Lung microvascular endothelial cell (primary cell): ENCODE measurements around the gene RILP. TPM values are rescaled to one million over a fixed set of nuclear protein-coding genes. Genes with fewer than 3 reads are reported as not detected.
A peak's percentile ranks its signal among the peaks of the same experiment; 100 is the strongest.

Experiments
- DNase-seq, 2 donors: peaks; one replicate each; pipeline versions ENCODE4 v3.0.0 to v3.0.0-alpha.2; 2010; ENCODE audit warnings: low read depth in 2 of 2
- total RNA-seq: library from RNA; depleted of rRNA; stranded (reverse); fragments of >200 nt; gene quantifications from 2 replicates; pipeline ENCODE4 v1.2.1, GENCODE V29; 2014

The RILP gene
- total RNA-seq, 1 donor from 2014 or later = 12.5 TPM

DNA sequence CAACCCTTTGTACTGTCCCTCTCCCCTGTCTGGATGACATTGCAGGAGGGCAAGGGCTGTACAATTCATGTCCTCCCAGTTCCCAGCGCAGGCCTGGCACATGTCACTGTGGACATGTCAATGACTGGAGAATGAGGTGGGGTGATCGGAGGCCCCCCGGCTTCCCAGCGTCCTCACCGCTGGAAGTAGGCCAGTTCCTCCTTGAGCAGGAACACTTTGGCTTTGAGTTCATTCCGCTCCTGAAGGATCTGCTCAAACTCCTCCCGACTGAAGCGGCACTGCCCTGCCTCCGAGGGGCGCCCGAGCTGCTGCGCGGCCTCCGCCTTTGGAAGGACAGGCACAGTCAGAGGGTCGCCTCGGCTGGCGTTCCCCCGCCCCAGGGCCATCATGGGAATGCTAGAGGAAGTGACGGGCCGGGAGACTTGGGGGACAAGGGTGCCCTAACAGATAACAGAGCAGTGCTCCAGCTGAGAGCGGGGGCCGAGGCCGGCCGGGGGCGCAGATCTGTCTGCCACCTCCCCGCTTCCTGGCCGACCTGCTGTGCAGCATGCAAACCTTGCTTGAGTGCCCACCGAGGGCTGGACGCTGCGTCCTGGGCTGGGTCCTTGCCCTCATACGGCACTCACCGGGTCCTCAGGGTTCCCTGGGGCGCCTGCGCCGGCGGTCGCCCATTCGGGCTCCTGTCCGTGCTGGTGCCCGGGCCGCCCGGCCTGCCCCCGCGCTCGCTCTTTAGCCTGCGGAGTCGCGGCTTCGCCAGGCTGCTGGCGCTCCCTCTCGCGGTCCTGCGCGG is 1.3 kb downstream of the RILP start:
- DNase-seq = peak; percentile 20 to 34

DNA sequence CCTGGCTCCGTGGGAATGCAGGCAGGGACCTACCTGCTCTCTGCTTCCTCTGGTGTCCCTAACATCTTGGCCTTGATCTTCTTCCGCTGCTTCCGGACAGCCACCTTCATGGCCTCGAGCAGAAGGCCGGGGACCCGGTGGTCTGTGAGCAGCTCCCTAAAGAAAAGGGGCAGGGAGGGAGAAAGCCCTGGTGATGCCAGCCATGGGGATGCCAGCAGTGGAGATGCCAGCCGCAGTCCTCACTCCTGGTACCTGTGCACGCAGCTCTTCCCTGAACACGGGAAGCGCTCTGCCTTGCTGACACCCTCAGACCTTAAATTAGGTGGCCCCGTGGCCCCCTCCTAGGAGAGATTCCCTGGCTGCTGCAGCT is 1.9 kb downstream of the RILP start:
- DNase-seq = no peak

DNA sequence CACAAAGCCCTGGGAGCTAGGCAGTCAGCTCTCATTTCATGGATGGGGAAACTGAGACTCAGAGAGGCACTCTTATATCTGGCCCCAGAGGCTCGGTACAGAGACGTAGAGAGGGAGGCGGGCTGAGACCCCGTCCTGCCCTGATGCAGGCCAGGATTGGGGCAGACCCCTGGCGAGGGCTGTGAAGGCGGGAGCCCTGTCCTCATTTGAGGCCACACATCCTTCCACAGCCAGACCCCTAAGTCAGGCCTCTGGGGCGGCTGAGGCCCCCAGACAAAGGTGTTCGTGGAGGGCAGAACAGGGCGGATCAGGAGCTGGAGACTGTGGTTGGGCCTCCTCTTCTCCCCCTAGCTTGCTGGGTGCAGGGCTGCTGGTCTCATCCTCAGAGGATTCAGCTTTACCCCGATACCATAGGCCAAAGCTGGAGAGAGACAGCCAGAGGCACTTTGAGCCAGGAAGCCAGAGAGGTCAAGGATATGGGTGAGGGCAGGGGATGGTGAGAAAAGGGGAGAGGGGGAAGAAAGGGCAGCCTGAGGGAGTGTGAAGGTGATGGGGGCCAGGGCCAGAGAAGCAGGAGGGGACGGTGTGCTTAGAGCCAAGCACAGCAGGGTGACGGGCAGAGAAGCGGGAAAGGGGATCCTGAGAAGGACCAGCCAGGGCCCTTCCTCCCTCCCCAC is 3.3 kb downstream of the RILP start:
- no peak for DNase-seq

DNA sequence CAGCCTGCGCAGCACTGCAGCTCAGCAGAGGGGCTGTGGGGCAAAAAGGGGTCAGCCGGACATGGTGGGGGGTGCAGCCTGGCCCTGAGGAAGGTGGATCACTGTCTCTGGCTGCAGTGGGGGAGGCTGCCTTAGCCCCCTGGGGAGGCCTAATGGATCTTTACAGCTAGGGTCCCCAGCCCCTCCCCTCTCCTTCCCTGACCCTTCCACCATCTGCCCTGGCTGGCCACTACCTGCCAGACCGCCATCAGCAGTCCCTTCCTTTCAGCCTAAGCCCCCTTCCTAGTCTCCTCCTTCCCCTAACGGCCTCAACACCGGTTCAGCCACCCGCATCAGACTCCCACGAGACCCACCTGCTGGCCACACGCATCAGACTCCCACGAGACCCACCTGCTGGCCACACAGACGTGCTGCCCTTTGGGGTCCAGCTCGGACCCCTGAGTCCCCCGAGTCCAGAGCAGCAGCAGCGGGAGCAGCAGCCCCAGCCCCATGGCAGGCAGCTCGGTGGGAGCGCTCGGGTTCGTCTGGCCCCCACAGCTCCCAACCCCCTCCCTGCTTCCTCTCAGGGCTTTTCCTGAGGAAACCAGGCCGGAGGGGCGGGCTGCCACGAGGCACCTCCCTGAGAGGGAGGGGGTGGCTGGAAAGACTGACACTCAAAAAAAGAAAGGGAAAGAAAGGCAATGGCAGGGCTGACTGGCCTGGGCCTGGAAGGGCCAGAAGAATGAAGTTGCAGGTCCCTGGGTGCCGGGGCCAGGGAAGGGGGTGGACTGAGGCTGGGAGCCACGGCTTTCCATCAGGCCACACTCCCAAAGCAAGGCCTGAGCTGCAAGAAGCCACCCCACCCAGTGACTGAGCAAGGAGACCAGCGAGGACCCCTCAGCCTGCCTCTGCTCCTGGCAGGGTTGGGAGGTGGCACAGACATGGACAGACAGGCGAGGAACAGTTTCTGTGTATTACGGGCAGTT is 4.2 kb downstream of the RILP start, which contains the start of gene SCARF1:
Gene SCARF1 (minus strand): TSS at position 526 of the 965 bp plus-strand sequence. CDS start 35 bp downstream, at position 491.
- DNase-seq = peak; percentile 84 to 93

DNA sequence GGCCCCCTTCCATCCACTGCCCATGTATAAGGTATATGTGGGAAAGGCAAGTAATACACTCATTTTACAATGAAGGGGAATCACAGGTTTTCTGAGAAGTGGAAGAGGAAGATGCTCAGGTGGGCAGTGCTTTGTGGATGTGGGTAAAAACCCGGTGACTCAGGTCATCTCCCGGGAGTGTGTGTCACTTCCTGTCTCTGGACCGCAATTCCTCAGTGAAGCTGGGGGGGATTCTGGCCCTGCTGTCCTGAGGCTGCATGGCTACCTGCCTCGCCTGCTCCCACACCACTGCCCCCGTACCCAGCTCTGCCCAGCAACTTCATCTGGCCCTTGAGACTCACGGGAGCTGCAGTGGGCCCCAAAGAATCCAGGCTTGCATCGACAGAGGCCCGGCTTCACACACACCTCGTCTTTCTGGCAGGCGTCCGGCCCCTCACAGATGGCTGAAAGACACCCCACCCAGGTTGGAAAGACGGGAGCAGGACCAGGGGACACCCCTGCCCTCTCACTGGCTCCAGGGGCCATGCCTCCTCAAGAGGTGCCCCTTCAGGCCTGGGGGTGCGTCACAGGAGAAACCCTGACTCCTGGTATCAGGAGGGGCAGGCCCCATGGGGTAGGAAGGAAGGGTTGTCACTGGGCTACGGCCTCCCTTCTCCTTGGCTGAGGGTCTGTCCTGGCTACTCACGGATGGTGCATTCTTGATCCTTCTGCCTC is 5.0 kb downstream of the RILP start:
- DNase-seq = peak; percentile 50 to 80

DNA sequence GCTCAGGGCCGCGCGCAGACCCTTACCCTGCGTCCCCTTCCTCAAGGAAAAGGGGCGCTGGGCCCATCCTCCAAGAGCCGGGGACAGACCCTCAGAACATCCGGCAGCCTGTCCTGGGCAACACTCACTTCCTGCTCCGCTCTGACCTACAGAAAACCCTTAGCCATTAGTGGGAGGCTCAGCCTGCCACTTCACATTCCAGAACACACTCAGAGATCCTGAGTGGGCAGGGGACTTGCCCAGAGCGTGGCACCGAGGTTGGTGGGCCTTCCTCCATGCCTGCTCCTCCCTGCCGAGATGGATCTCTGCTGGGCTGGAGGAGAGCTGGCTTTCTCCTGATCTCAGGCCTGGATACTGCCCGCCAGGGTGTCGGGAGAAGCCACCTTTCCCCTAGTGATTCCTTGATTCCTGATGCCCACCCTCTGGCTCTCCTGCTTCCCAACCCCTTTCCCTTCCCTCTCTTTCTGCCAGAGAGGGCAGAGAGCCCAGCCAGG is 5.6 kb downstream of the RILP start:
- peak; percentile 17 to 48 for DNase-seq

DNA sequence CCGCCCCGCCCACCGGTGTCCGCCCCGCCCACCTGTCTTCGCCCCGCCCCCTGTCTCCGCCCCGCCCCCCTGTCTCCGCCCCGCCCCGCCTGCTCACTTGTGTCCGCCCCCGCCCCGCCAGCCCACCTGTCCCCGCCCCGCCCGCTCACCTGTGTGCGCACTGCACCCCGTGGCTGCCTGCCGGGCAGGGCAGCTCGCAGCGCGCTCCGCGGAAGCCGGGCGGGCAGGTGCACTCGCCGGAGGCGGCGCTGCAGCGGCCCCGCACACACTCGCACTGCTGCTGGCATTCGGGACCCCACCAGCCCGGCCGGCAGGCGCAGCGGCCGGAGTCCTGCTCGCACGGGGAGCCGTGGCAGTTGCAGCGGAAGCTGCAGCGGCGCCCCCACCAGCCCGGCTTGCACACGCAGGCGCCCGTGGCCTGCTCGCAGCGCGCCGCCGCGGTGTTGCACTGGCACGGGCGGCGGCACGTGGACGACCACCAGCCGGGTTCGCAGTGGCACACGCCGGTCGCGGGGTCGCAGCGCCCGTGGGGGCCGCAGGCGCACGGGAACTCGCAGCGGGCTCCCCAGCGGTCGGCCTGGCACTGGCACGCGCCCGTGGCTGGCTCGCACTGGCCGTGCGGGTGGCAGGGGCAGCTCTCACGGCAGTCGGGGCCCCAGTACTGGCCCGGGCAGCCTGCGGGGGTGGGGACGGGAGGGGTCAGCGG is 6.2 kb downstream of the RILP start:
- DNase-seq = peak; percentile 32 to 64

DNA sequence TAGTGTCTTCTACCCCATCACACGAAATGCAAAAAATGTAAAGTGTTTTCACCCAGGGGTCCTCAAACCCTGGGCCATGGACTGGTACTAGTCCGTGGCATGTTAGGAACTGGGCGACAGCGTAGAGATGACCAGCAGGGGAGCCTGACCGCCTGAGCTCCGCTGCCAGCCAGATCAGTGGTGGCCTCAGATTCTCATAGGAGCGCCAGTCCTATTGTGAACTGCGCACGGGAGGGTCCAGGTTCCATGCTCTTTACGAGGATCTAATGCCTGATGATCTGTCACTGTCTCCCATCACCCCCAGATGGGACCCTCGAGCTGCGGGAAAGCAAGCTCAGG is 8.6 kb downstream of the RILP start:
- no peak for DNase-seq

DNA sequence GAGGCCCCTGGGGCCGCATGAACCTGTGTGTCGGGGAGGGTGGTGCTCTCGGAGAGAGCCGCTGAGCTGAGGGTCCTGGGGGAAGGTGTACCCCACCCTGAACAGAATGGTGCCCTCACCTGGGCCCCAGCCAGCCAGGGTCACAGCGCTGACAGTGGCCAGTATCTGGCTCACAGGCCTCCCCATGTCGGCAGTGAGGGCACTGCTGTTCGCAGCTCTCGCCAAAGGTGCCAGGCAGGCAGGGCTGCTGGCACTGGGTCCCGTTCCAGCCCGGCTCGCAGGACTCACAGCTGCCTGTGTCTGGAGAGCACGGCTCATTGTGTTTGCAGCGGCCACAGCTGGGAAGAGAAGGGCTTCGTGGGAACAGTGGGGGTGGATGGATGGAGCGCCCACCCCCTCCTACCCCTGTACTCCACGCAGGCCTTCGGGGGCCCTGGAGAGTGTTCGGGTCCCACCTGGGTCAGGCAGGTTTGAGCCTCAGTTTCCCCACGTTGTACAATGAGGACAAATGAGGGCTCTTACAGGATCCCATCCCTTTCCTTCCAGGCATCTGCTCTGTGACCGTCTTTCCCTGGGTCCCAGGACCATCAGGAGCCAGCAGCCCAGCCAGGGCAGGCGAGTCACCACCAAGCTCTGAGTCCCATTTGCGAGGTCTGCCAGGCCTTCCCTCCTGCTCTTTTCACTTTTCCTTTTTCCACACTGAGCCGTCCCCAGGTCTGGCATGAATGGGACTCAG is 9.2 kb downstream of the RILP start:
- DNase-seq = no peak

DNA sequence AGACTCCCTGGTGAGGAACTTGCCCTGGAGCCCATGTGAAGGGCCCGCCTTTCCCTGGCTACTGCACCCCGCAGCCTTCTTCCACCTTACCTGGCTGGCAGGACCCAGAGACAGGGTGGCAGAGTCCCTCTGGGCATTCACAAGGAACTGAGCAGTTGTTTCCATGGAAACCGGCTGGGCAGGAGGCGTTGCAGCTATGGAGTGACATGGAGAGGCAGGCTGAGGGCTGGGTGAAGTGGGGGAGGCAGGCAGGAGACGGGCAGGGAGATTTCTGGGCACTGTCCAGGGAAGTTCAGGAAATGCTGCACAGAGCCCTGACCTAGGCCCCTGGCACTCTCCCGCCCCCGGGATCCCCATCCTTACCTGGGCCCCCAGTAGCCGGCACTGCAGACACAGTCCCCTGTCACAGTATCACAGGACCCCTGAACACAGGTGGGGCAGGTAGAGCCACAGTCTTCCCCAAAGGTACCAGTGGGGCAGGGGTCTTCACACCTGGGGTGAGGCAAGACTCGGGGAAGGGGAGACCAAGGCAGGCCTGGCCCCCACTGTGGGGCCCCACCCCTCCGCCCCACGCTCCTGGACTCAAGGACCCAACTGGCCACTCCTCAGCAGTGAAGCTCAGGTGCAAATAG is 10.0 kb downstream of the RILP start:
- no peak for DNase-seq

DNA sequence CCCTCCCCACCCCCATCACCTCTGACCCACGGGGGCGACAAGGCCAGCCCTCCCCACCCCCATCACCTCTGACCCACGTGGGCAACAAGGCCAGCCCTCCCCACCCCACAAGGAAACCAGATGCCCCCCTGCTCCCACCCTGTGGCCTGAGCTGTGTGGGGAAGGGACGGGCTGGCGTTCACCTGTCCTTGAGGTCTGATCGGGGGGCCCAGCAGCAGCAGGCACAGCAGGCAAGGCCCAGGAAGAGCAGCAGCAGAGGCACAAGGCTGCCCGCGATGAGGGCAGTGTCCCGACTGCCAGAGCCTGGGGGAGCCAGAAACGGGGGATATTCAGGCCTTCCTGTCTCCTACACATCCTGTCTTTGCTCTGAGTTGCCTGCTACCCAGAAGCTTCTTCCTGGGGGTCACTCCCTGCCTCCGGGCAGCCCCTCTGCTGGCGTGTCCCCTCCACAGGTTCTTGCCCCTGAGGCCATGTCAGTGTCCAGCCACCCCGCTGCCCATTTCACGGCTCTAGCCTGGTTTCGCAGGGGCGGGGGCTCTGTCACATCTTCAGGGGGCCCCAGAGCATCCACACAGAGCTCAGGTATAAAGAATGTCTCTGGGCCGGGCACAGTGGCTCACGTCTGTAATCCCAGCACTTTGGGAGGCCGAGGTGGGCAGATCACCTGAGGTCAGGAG is 10.9 kb downstream of the RILP start:
- DNase-seq = no peak

DNA sequence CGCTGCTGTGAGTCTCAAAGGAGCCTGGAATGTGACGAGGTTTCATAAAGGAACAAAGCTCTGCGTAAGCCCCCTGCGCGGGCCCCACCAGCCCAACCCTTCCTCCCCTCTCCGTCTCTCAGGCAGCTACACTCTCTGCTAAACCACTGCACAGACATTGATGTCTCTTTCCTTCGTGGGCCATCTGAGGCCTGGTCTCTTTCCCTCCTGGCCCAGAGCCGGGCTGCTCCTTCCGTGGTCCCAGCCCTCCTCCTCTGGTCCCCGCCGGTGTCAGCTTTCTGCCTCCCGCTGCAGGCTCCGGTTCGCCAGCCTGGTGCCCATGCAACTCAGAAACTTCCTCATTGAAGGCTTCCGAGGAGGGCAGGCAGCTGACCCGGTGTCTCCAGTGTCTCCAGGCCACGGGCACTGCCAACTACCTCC is 11.5 kb downstream of the RILP start:
- DNase-seq = no peak

DNA sequence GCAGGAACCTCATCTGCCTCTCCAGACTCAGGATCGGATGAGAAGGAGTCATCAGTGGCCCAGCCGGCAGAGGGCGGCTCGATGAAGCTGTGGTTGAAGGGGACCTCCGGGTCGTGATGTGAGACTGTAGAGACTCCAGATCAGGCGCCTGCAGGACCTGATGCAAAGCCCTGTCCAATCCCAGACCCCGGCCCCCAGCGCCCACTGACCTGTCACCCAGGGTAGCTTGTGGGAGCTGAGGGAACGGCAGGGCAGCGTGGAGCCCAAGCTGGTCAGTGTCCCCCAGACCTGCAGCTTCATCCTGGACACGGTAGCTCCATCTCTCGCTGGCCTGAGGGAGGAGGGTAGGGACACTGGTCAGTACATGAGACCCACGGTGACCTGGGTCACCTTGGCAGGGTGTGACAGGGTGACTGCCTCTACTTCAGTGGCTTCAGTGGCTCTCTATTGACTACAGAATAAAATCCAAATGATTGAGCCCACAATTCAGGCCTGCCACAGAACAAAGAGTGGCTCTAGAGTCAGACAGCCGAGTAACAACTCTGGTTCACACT is 12.9 kb downstream of the RILP start:
- no peak for DNase-seq

DNA sequence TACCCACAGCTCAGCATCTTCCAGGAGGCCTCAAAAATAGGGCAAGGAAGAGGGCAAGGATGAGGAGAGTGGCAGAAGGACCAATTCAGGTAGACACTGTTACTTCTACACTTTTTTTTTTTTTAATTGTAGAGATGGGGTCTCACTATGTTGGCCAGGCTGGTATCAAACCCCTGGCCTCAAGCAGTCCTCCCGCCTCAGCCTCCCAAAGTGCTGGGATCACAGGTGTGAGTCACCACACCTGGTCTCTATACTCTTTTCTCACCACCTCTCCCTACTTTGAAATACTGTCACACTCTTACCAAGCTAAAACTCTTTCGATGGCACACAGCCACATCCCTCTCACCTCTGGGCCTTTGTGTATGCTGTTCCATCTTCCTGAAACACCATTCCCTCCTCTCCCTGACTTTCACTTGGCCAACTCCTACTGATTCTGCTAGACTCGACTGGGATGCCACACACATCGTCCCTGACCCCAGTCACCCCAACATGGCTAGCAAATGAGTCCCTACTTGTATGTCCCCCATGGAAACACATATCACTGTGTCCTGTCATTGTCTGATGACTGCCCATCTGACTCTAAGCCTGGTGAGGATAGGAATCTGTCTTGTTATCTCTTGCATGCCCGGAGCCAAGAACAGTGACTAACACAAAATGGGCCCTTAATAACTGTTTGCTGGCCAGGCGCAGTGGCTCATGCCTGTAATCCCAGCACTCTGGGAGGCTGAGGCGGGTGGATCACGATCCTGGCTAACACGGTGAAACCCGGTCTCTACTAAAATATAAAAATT is 13.8 kb downstream of the RILP start:
- no peak for DNase-seq

DNA sequence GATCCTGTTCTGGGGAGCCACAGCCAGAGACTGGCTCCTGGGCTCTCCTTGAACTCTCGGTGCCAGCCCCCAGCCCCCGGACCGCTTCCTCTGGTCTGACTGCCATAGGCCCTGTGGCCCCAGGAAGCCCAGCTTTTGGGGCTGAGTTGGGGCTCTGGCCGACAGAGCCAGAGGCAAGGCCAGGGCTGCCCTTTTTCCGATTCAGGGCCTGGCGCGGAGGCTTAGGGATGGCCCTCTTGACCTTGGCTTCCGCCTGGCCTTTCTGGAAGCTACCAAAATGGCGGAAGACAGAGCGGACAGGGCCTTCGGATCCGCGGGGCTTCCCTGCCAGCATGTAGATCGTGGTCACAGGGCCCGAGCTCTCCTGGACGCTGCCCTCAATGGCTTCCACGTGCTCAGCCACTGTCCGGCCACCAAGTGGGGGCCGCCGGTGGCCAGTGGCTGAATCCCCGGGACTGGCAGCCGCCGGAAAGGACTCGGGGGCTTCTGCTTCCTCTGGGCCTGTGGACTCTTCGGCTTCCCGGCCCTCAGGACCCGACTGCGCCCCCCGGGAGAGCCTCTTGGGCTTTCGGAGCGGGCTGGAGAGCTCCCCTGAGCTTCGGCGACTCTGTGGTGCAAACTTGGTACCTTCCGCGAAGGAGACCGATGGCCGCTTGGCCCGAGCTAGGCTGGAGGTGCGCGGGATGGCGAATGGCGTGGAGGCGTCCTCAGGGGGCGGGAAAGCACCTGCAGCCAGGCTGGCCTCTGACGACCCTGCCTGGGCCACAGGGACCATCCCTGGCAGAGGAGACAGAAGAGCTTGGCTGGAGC is 14.6 kb downstream of the RILP start:
- DNase-seq = no peak

DNA sequence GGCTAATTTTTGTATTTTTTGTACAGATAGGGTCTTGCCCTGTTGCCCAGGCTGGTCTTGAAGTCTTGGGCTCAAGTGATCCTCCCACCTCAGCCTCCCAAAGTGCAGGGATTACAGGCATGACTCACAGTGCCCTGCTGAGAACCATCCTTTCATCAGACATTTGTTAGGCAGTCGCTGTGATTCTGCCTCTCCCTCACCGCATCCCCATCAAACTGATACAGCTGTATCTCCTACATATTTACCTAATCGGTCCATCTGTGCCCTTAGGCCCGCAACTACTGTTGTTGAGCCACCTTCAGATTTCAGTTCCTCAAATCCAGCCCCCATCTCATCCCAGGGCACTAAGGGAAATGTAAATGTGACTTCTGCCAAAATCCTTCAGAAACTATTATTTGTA is 19.0 kb downstream of the RILP start:
- DNase-seq = no peak
